A549 (cell line): Measurements from ENCODE around the gene DNAH17. TPM values are rescaled to one million over a fixed set of nuclear protein-coding genes. Genes with fewer than 3 reads are reported as not detected.
A peak's percentile ranks its signal among the peaks of the same experiment; 100 is the strongest.

Experiments used
- ATAC-seq, 2 experiments: fragments of 200-7000 bp in 1 of 2; fragments of >200 bp in 1 of 2; cut with Nextera tagmentation in 1 of 2; cut with Tn5 transposase in 1 of 2; 3 replicates each; pipeline versions ENCODE4 v1.8.0 to v1.9.1; 2018 to 2020; ENCODE audit warnings: mild to moderate bottlenecking in 1 of 2, moderate library complexity in 1 of 2
- CTCF ChIA-PET: fragments of 300-600 bp; sonication (Branson Sonifier 250); formaldehyde crosslinking; extraction: SDS; loops from one replicate; lab custom pipeline; 2021; ENCODE audit warnings: antibody characterized with exemption, inconsistent platforms; lab: Yijun Ruan, JAX
- POLR2A ChIA-PET: fragments of 350-600 bp; formaldehyde crosslinking; extraction: SDS; loops from one replicate; lab custom pipeline; 2021; ENCODE audit warnings: antibody characterized with exemption, inconsistent platforms; lab: Yijun Ruan, JAX
- DNase-seq, 2 experiments: peaks; one replicate each; pipeline versions ENCODE4 v3.0.0 to v3.0.0-alpha.2; 2011 to 2016; ENCODE audit warnings: low read depth in 1 of 2, low spot score in 1 of 2
- FAIRE-seq: peaks from 2 replicates; lab custom pipeline; 2011; peaks lifted over from hg19 to GRCh38; lab: Jason Lieb, UNC
- H3K27ac ChIP-seq, 2 experiments: fragments of >200 bp; sonication (Bioruptor Twin); formaldehyde crosslinking; 3 replicates each; pipeline ENCODE4 v1.5.1; 2016 to 2017
- H3K4me1 ChIP-seq: fragments of >200 bp; sonication (Bioruptor Twin); formaldehyde crosslinking; 3 replicates; pipeline ENCODE4 v1.6.1; 2016
- H3K4me2 ChIP-seq: fragments of >200 bp; sonication (Bioruptor Twin); formaldehyde crosslinking; 3 replicates; pipeline ENCODE4 v1.6.1; 2016
- H3K4me3 ChIP-seq: fragments of >200 bp; sonication (Bioruptor Twin); formaldehyde crosslinking; 3 replicates; pipeline ENCODE4 v1.5.1; 2016
- H3K9me3 ChIP-seq: fragments of >200 bp; sonication (Bioruptor Twin); formaldehyde crosslinking; 3 replicates; pipeline ENCODE4 v1.6.1; 2016
- ATOH8 ChIP-seq: fragments of 250-450 bp; sonication (Bioruptor Pico); IDR thresholded peaks from 2 replicates; pipeline ENCODE4 v1.5.0; 2020; ENCODE audit warnings: low read depth, mild to moderate bottlenecking, moderate library complexity
- BHLHE40 ChIP-seq: IDR thresholded peaks from 2 replicates; pipeline ENCODE4 v1.6.1; 2012; ENCODE audit warnings: low read depth, low read length, inconsistent platforms
- CBX8 ChIP-seq: fragments of 200-600 bp; sonication (generic); IDR thresholded peaks from 2 replicates; pipeline ENCODE4 v1.6.1; 2016
- CEBPB ChIP-seq, 2 experiments: fragments of >200 bp in 1 of 2; sonication (Bioruptor Twin) in 1 of 2; formaldehyde crosslinking in 1 of 2; IDR thresholded peaks; 2 replicates each; pipeline ENCODE4 v1.6.1; 2012 to 2016
- CTCF ChIP-seq: fragments of >200 bp; sonication (Bioruptor Twin); formaldehyde crosslinking; IDR thresholded peaks from 3 replicates; pipeline ENCODE4 v1.5.1; 2016
- FOSL2 ChIP-seq, 2 experiments: fragments of 450-650 bp in 1 of 2; fragments of >200 bp in 1 of 2; sonication (Bioruptor Twin) in 1 of 2; formaldehyde crosslinking; IDR thresholded peaks; 2 replicates each; pipeline versions ENCODE4 v1.5.0 to v1.6.1; 2016 to 2020; ENCODE audit warnings: mild to moderate bottlenecking in 1 of 2, moderate library complexity in 1 of 2
- HDAC2 ChIP-seq: fragments of 200-600 bp; sonication (generic); IDR thresholded peaks from 2 replicates; pipeline ENCODE4 v1.6.1; 2016
- HEYL ChIP-seq: fragments of 250-450 bp; sonication (Bioruptor Pico); IDR thresholded peaks from 2 replicates; pipeline ENCODE4 v1.8.0; 2021; ENCODE audit warnings: mild to moderate bottlenecking, moderate library complexity
- JUN ChIP-seq, 2 experiments: fragments of >200 bp; sonication (Bioruptor Twin); formaldehyde crosslinking; IDR thresholded peaks; 2 replicates in 1 of 2; 3 replicates in 1 of 2; pipeline ENCODE4 v1.6.1; 2016 to 2017
- JUNB ChIP-seq: fragments of >200 bp; sonication (Bioruptor Twin); formaldehyde crosslinking; IDR thresholded peaks from 2 replicates; pipeline ENCODE4 v1.6.1; 2016
- MAFK ChIP-seq: fragments of 450-650 bp; IDR thresholded peaks from 2 replicates; pipeline ENCODE4 v1.6.1; 2014; ENCODE audit not compliant: partially characterized antibody
- MAX ChIP-seq: IDR thresholded peaks from 2 replicates; pipeline ENCODE4 v1.6.1; 2012
- MAZ ChIP-seq: fragments of 150-350 bp; IDR thresholded peaks from 2 replicates; pipeline ENCODE4 v1.6.1; 2014; ENCODE audit warnings: antibody characterized with exemption, low read depth, low read length, borderline replicate concordance
- NFE2L2 ChIP-seq: fragments of 150-350 bp; conservative IDR thresholded peaks from 2 replicates; pipeline ENCODE4 v1.6.1; 2014; ENCODE audit warnings: low read length
- PBX3 ChIP-seq: IDR thresholded peaks from 2 replicates; pipeline ENCODE4 v1.6.1; 2012
- POLR2A ChIP-seq: IDR thresholded peaks from 2 replicates; pipeline ENCODE4 v1.6.1; 2012; ENCODE audit warnings: mild to moderate bottlenecking, low read length
- RARB ChIP-seq: fragments of 250-450 bp; sonication (Bioruptor Pico); IDR thresholded peaks from 2 replicates; pipeline ENCODE4 v1.8.0; 2021; ENCODE audit warnings: mild to moderate bottlenecking, moderate library complexity
- RCOR1 ChIP-seq: fragments of 150-350 bp; IDR thresholded peaks from 2 replicates; pipeline ENCODE4 v1.6.1; 2014; ENCODE audit warnings: antibody characterized with exemption, low read length, low read depth
- REST ChIP-seq: fragments of 200-600 bp; sonication (generic); IDR thresholded peaks from 2 replicates; pipeline ENCODE4 v1.6.1; 2016; ENCODE audit warnings: antibody characterized with exemption, mild to moderate bottlenecking, moderate library complexity
- RNF2 ChIP-seq: fragments of 200-600 bp; sonication (generic); IDR thresholded peaks from 2 replicates; pipeline ENCODE4 v1.6.1; 2016; ENCODE audit warnings: low read depth, mild to moderate bottlenecking, antibody characterized with exemption, moderate library complexity, borderline replicate concordance
- SMC3 ChIP-seq: fragments of >200 bp; sonication (Bioruptor Twin); formaldehyde crosslinking; IDR thresholded peaks from 3 replicates; pipeline ENCODE4 v1.6.1; 2018; ENCODE audit warnings: inconsistent platforms
- SREBF2 ChIP-seq: fragments of 450-650 bp; IDR thresholded peaks from 2 replicates; pipeline ENCODE4 v1.6.1; 2014; ENCODE audit warnings: mild to moderate bottlenecking, moderate library complexity
- TFCP2L1 ChIP-seq: fragments of 250-450 bp; sonication (Bioruptor Pico); IDR thresholded peaks from 2 replicates; pipeline ENCODE4 v1.5.0; 2021; ENCODE audit warnings: mild to moderate bottlenecking
- TP53 ChIP-seq: fragments of 250-450 bp; sonication (Bioruptor Pico); IDR thresholded peaks from 2 replicates; pipeline ENCODE4 v1.5.0; 2021; ENCODE audit warnings: mild to moderate bottlenecking, moderate library complexity
- ZC3H11A ChIP-seq: fragments of 450-650 bp; IDR thresholded peaks from 2 replicates; pipeline ENCODE4 v1.6.1; 2014; ENCODE audit warnings: antibody characterized with exemption, mild to moderate bottlenecking
- WGBS: methylation state at CpG from one replicate; pipeline ENCODE4 v1.1.6; 2017; ENCODE audit errors: missing lambda C conversion rate; 5-methylcytosine and 5-hydroxymethylcytosine counted together
- polyA plus RNA-seq, 4 experiments: library from polyadenylated mRNA; depleted of rRNA in 3 of 4; stranded (reverse); fragments of >200 nt; fragmentation: RNase III in 1 of 4; extraction: RNeasy Plus Mini Kit Qiagen cat#74134 plus additional on column Dnase treatment in 1 of 4; gene quantifications; 2 replicates in 3 of 4; 3 replicates in 1 of 4; pipeline ENCODE4 v1.2.3, GENCODE V29; 2011 to 2017

DNAH17 gene
- polyA plus RNA-seq, 2 of the 4 experiments (the other 2 are of a cell fraction), result 0.21 to 0.26 TPM

GRCh38 chr17:78433013-78433727 lies 144.0 kb downstream of the DNAH17 start:
- ChIA-PET POLR2A (no interaction called here), CTCF (interaction anchor here (1.8 to 3.9 kb wide), 3 partner anchors 11 to 182 kb away, joined by 5 to 31 read pairs (median 18); no protein-coding TSS in a partner anchor)
- H3K4me1 ChIP-seq, result no peaks in the 10 kb centered on the region
- no peak overlapping the region for H3K27ac ChIP-seq
- FAIRE-seq (no peak), ATAC-seq (0 out of 6 replicates have a peak, but pooled peaks of 1 of the 2 experiments have one; percentile 1), DNase-seq (no peak)
- WGBS, result 78% methylated on average over 20 of the region's 20 CpGs
- no peaks in the 10 kb centered on the region for H3K9me3 ChIP-seq
- TF ChIP-seq HDAC2, result no peak
- TF ChIP-seq RCOR1, result no peak
- TF ChIP-seq CTCF, result no peak
- TF ChIP-seq SMC3, result no peak
- no peak for TF ChIP-seq SREBF2
- TF ChIP-seq PBX3, result no peak
- no peak for TF ChIP-seq CBX8
- TF ChIP-seq HEYL (CRISPR knock-in tag), result no peak
- no peak for TF ChIP-seq MAX
- TF ChIP-seq RNF2, result no peak
- H3K4me3 ChIP-seq, result no peak overlapping the region
- H3K4me2 ChIP-seq, result no peak overlapping the region

GRCh38 chr17:78432226-78433012 lies 144.8 kb downstream of the DNAH17 start:
- Histone ChIP-seq H3K27ac (no peak overlapping the region), H3K4me2 (no peak overlapping the region), H3K4me1 (no peaks in the 10 kb centered on the region), H3K4me3 (no peak overlapping the region), H3K9me3 (no peaks in the 10 kb centered on the region)
- no peak for DNase-seq
- 84% methylated on average over 19 of the region's 21 CpGs for WGBS
- ChIA-PET CTCF (interaction anchor here (0.9 to 3.9 kb wide), 6 partner anchors 8 to 307 kb away, joined by 3 to 31 read pairs (median 4); no protein-coding TSS in a partner anchor), POLR2A (no interaction called here)
- FAIRE-seq, result no peak
- ATAC-seq, result no peak
- no peak for TF ChIP-seq CBX8
- TF ChIP-seq JUNB, result no peak
- TF ChIP-seq CEBPB (IDR thresholded peaks at IDR 0.05), result no peak
- no peak for TF ChIP-seq ATOH8 (CRISPR knock-in tag)
- no peak for TF ChIP-seq TP53 (CRISPR knock-in tag)
- no peak for TF ChIP-seq TFCP2L1
- no peak for TF ChIP-seq MAFK
- TF ChIP-seq BHLHE40, result no peak
- TF ChIP-seq MAX, result no peak
- no peak for TF ChIP-seq REST
- TF ChIP-seq MAZ, result no peak
- no peak for TF ChIP-seq RARB
- no peak for TF ChIP-seq ZC3H11A
- no peak for TF ChIP-seq JUN (IDR thresholded peaks at IDR 0.05)
- TF ChIP-seq NFE2L2, result no peak
- TF ChIP-seq FOSL2 (IDR thresholded peaks at IDR 0.05), result no peak
- TF ChIP-seq FOSL2 (CRISPR knock-in tag; IDR thresholded peaks at IDR 0.05), result no peak
- TF ChIP-seq POLR2A, result no peak
- no peak for TF ChIP-seq CTCF
